A673 (cell line): ENCODE results near the gene AFAP1L1. TPM values are rescaled to one million over a fixed set of nuclear protein-coding genes. Genes with fewer than 3 reads are reported as not detected.

Experiments
- BruUV-seq: library from RNA; stranded (reverse); fragments of 400-500 nt; replicated peaks from 2 replicates; lab custom pipeline; 2021; lab: Mats Ljungman, UMichigan
- CTCF ChIA-PET: fragments of 300-600 bp; sonication (Branson Sonifier 250); formaldehyde crosslinking; loops from one replicate; lab custom pipeline; 2022; ENCODE audit warnings: antibody characterized with exemption; lab: Charles Lee
- POLR2A ChIA-PET: fragments of 300-600 bp; sonication (Branson Sonifier 250); formaldehyde crosslinking; loops from one replicate; lab custom pipeline; 2022; ENCODE audit warnings: antibody characterized with exemption; ENCODE audit not compliant: low non-redundant PET; lab: Charles Lee
- DNase-seq: peaks from one replicate; pipeline ENCODE4 v3.0.0-alpha.2; 2015; ENCODE audit warnings: low spot score
- H3K27ac ChIP-seq: fragments of 200-600 bp; sonication (generic); 2 replicates; pipeline ENCODE4 v1.5.1; 2016; ENCODE audit warnings: mixed run types, low read depth, mild to moderate bottlenecking, mixed read lengths, antibody characterized with exemption, low read length; ENCODE audit not compliant: poor library complexity, severe bottlenecking
- H3K27me3 ChIP-seq: fragments of 200-600 bp; sonication (generic); replicated peaks from 2 replicates; pipeline ENCODE4 v1.6.1; 2017; ENCODE audit warnings: mixed run types, low read depth, mild to moderate bottlenecking, mixed read lengths, antibody characterized with exemption, low read length; ENCODE audit not compliant: insufficient read depth, poor library complexity
- H3K36me3 ChIP-seq: fragments of 200-600 bp; sonication (generic); 2 replicates; pipeline ENCODE4 v1.6.1; 2016; ENCODE audit warnings: mixed run types, mild to moderate bottlenecking, mixed read lengths, antibody characterized with exemption, low read length; ENCODE audit not compliant: insufficient read depth, poor library complexity, severe bottlenecking
- H3K4me1 ChIP-seq: fragments of 200-600 bp; sonication (generic); 2 replicates; pipeline ENCODE4 v1.6.1; 2017; ENCODE audit warnings: mixed run types, mild to moderate bottlenecking, mixed read lengths, antibody characterized with exemption, low read length; ENCODE audit not compliant: insufficient read depth, poor library complexity, severe bottlenecking
- H3K4me3 ChIP-seq: fragments of 200-600 bp; sonication (generic); 2 replicates; pipeline ENCODE4 v1.5.1; 2016; ENCODE audit warnings: low read depth, mixed run types, mild to moderate bottlenecking, mixed read lengths, low read length; ENCODE audit not compliant: poor library complexity, severe bottlenecking
- H3K9me3 ChIP-seq: fragments of 200-600 bp; sonication (generic); 2 replicates; pipeline ENCODE4 v1.6.1; 2016; ENCODE audit warnings: mixed run types, low read depth, mild to moderate bottlenecking, mixed read lengths, antibody characterized with exemption, low read length; ENCODE audit not compliant: poor library complexity, severe bottlenecking
- CTCF ChIP-seq: fragments of 300-800, 200-600 bp; sonication (generic); conservative IDR thresholded peaks from 2 replicates; pipeline ENCODE4 v1.5.1; 2017; ENCODE audit warnings: low read depth, mild to moderate bottlenecking, antibody characterized with exemption, low read length, moderate library complexity, mixed read lengths
- EZH2 ChIP-seq: fragments of 200-600 bp; sonication (generic); IDR thresholded peaks from 2 replicates; pipeline ENCODE4 v1.6.1; 2017; ENCODE audit warnings: borderline replicate concordance, low read depth, mild to moderate bottlenecking, mixed read lengths, antibody characterized with exemption, low read length; ENCODE audit not compliant: poor library complexity, severe bottlenecking
- intact Hi-C: fragments of 100-400 bp; cut with micrococcal nuclease; formaldehyde crosslinking; loops from one replicate; pipeline ENCODE4 v1.10.0; 2022; ENCODE audit not compliant: unreplicated experiment
- total RNA-seq: library from RNA; stranded (reverse); gene quantifications from 2 replicates; pipeline ENCODE4 v1.2.3, GENCODE V29; 2021

The AFAP1L1 gene
- total RNA-seq, 1 experiment from 2014 or later: 0.21 TPM

- DNase-seq: no peak
- no peak for TF ChIP-seq EZH2
- no peak for TF ChIP-seq CTCF
- CTCF ChIA-PET: no interaction called here
- intact Hi-C loops: no loop called here
- Histone ChIP-seq H3K36me3 (no peaks in the 10 kb centered on the region), H3K27me3 (no peaks in the 10 kb centered on the region), H3K9me3 (no peaks in the 10 kb centered on the region), H3K4me3 (no peak overlapping the region), H3K4me1 (no peaks in the 10 kb centered on the region), H3K27ac (no peak overlapping the region)
- POLR2A ChIA-PET: no interaction called here
- BruUV-seq: no TSS peak
Measured at GRCh38 chr5:149374801-149375200, 103.1 kb downstream of the AFAP1L1 start.

DNA sequence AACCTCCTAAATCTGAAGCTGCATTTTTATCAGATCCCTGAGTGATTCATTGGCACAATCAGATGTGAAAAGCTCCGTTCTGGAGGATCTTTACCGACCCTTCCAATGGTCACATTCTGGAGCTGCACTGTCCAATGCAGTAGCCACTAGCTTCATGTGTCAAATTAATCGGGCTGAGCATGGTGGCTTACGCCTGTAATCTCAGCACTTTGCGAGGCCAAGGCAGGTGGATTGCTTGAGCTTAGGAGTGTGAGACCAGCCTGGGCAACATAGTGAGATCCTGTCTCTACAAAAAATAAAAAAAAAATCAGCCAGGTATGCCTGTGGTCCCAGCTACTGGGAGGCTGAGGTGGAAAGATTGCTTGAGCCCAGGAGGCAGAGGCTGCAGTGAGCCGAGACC lies 103.8 kb downstream of the AFAP1L1 start:
- Histone ChIP-seq H3K9me3 (no peaks in the 10 kb centered on the region), H3K4me1 (no peaks in the 10 kb centered on the region), H3K4me3 (no peak overlapping the region), H3K27me3 (no peaks in the 10 kb centered on the region), H3K27ac (no peak overlapping the region), H3K36me3 (no peaks in the 10 kb centered on the region)
- BruUV-seq: no TSS peak
- ChIA-PET CTCF (no interaction called here), POLR2A (no interaction called here)
- intact Hi-C loops: no loop called here
- TF ChIP-seq EZH2 (no peak), CTCF (no peak)
- no peak for DNase-seq

- intact Hi-C loops: no loop called here
- Histone ChIP-seq H3K27ac (no peak overlapping the region), H3K27me3 (no peaks in the 10 kb centered on the region), H3K9me3 (no peaks in the 10 kb centered on the region), H3K36me3 (no peaks in the 10 kb centered on the region), H3K4me1 (no peaks in the 10 kb centered on the region), H3K4me3 (no peak overlapping the region)
- CTCF ChIA-PET: no interaction called here
- BruUV-seq: no TSS peak
- no peak for DNase-seq
- TF ChIP-seq CTCF (no peak), EZH2 (no peak)
- POLR2A ChIA-PET: no interaction called here
Measured at GRCh38 chr5:149376104-149376503, 104.4 kb downstream of the AFAP1L1 start.
